ENCODE data around the gene COL1A2. TPM values are rescaled to one million over a fixed set of nuclear protein-coding genes. Genes with fewer than 3 reads are reported as not detected.

Gene COL1A2
- total RNA-seq, 1 donor from 2014 or later: 12,302 TPM

GRCh38 chr7:94434042-94434441 lies 39.3 kb downstream of the COL1A2 start:
- H3K27ac Mint-ChIP-seq (ENCODE audit: unreplicated experiment): no peak overlapping the region
- H3K4me1 Mint-ChIP-seq (ENCODE audit: low read depth): peaks cover 20% of the 10 kb centered on the region
- TF ChIP-seq, protein P1, sequence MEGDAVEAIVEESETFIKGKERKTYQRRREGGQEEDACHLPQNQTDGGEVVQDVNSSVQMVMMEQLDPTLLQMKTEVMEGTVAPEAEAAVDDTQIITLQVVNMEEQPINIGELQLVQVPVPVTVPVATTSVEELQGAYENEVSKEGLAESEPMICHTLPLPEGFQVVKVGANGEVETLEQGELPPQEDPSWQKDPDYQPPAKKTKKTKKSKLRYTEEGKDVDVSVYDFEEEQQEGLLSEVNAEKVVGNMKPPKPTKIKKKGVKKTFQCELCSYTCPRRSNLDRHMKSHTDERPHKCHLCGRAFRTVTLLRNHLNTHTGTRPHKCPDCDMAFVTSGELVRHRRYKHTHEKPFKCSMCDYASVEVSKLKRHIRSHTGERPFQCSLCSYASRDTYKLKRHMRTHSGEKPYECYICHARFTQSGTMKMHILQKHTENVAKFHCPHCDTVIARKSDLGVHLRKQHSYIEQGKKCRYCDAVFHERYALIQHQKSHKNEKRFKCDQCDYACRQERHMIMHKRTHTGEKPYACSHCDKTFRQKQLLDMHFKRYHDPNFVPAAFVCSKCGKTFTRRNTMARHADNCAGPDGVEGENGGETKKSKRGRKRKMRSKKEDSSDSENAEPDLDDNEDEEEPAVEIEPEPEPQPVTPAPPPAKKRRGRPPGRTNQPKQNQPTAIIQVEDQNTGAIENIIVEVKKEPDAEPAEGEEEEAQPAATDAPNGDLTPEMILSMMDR (IDR thresholded peaks at IDR 0.05): no peak
- H3K36me3 Mint-ChIP-seq (ENCODE audit: low read depth): peaks cover 14% of the 10 kb centered on the region
- no peak for DNase-seq (ENCODE audit: low spot score)
- no peaks in the 10 kb centered on the region for H3K27me3 Mint-ChIP-seq (ENCODE audit: low read depth)
- H3K4me3 Mint-ChIP-seq (ENCODE audit: unreplicated experiment): no peak overlapping the region
- H3K9me3 Mint-ChIP-seq (ENCODE audit: low read depth): no peaks in the 10 kb centered on the region

DNA sequence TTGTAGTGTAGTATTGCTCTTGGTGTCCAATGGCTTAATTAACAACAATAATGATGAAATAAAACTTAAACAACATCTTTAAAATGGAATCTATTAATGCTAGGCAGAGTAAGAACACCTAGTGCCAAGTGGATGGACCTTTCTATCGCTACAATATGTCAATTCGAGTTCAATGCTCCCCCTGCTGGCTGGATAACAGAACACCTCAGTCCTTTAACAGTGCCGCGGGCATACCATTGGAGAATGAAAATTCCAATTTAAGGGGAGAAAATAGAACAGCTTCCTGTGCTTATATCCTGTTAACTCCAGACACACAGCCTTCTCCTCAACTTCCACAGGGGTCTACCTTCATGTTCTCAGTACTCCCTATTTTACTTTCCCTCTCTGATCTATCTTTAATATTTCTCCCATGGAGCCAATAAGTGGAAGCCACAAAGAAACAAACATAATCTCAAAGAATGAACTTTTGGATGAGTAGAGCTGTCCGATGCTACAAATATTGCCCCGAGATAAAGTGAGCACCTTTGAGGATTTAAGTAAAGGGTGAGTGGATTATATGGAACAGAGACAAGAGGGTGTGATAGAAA lies 41.4 kb downstream of the COL1A2 start:
- Mint-ChIP-seq H3K36me3 (ENCODE audit: low read depth) (no peaks in the 10 kb centered on the region), H3K27me3 (ENCODE audit: low read depth) (no peaks in the 10 kb centered on the region), H3K27ac (ENCODE audit: unreplicated experiment) (no peak overlapping the region), H3K4me1 (ENCODE audit: low read depth) (peaks cover 12% of the 10 kb centered on the region), H3K9me3 (ENCODE audit: low read depth) (no peaks in the 10 kb centered on the region), H3K4me3 (ENCODE audit: unreplicated experiment) (no peak overlapping the region)
- TF ChIP-seq, protein P1 (IDR thresholded peaks at IDR 0.05): peak; percentile 94
- no peak for DNase-seq (ENCODE audit: low spot score)

GRCh38 chr7:94436700-94437099 lies 42.0 kb downstream of the COL1A2 start:
- DNase-seq (ENCODE audit: low spot score): no peak
- Mint-ChIP-seq H3K9me3 (ENCODE audit: low read depth) (no peaks in the 10 kb centered on the region), H3K27me3 (ENCODE audit: low read depth) (no peaks in the 10 kb centered on the region), H3K36me3 (ENCODE audit: low read depth) (no peaks in the 10 kb centered on the region), H3K27ac (ENCODE audit: unreplicated experiment) (no peak overlapping the region), H3K4me1 (ENCODE audit: low read depth) (peaks cover 12% of the 10 kb centered on the region), H3K4me3 (ENCODE audit: unreplicated experiment) (no peak overlapping the region)
- TF ChIP-seq, protein P1 (IDR thresholded peaks at IDR 0.05): no peak

- H3K4me3 Mint-ChIP-seq (ENCODE audit: unreplicated experiment): no peak overlapping the region
- no peak overlapping the region for H3K27ac Mint-ChIP-seq (ENCODE audit: unreplicated experiment)
- TF ChIP-seq, protein P1 (IDR thresholded peaks at IDR 0.05): no peak
- H3K9me3 Mint-ChIP-seq (ENCODE audit: low read depth): no peaks in the 10 kb centered on the region
- no peaks in the 10 kb centered on the region for H3K36me3 Mint-ChIP-seq (ENCODE audit: low read depth)
- H3K4me1 Mint-ChIP-seq (ENCODE audit: low read depth): peaks cover 12% of the 10 kb centered on the region
- DNase-seq (ENCODE audit: low spot score): no peak
- no peaks in the 10 kb centered on the region for H3K27me3 Mint-ChIP-seq (ENCODE audit: low read depth)
Measured at GRCh38 chr7:94439893-94440381, 45.2 kb downstream of the COL1A2 start.

DNA sequence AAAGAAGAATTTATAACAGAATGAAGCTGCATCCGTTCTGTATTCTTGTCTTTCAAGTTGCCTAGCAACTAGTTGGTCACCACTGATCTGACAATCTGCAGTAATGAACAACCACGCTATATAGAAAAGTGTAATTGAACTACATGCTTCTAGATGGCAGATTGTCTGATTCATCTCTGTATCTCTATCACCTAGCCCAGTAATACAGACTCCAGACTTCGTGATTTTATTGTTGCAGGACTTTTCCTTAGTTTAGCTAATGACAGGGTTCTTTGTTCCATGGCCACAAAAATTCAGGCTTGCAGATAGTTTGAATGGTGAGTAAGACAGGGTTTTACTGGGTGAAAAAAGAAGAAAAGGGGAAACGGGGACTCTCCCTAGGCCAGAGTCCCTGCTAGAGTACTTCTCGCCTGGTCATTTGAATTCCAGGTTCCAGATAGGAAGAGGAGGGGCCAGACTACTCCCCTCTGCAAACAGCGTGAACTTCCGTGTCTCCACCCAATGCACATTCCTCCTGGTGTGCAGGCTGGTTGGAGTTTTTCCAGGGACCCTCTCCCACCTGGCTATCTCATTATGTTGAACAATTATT lies 45.9 kb downstream of the COL1A2 start:
- Mint-ChIP-seq H3K9me3 (ENCODE audit: low read depth) (no peaks in the 10 kb centered on the region), H3K4me3 (ENCODE audit: unreplicated experiment) (no peak overlapping the region), H3K27ac (ENCODE audit: unreplicated experiment) (no peak overlapping the region), H3K27me3 (ENCODE audit: low read depth) (no peaks in the 10 kb centered on the region), H3K4me1 (ENCODE audit: low read depth) (peaks cover 12% of the 10 kb centered on the region), H3K36me3 (ENCODE audit: low read depth) (no peaks in the 10 kb centered on the region)
- TF ChIP-seq, protein P1 (IDR thresholded peaks at IDR 0.05): no peak
- DNase-seq (ENCODE audit: low spot score): no peak
